ENCODE data around the gene TUBE1. TPM values are rescaled to one million over a fixed set of nuclear protein-coding genes. Genes with fewer than 3 reads are reported as not detected.
"Not testable (repeated sequence)": the region's sequence is repeated elsewhere in the genome, so short reads cannot be mapped to it uniquely, and the experiment has no call there.

The TUBE1 gene
- total and polyA plus RNA-seq, 4 donors, result 37.4 to 58.1 (median 53.2) TPM

- Histone ChIP-seq H3K4me3 (ENCODE audit: low read depth, low read length) (no peak overlapping the region), H3K36me3 (ENCODE audit: control insufficient read depth, insufficient read depth, low read length) (no peaks in the 10 kb centered on the region), H3K27ac (ENCODE audit: low read depth, low read length) (no peak overlapping the region), H3K4me1 (ENCODE audit: control insufficient read depth, insufficient read depth, low read length) (no peaks in the 10 kb centered on the region), H3K27me3 (ENCODE audit: control insufficient read depth, insufficient read depth, low read length) (no peaks in the 10 kb centered on the region), H3K9me3 (ENCODE audit: control insufficient read depth, insufficient read depth, low read length) (no peaks in the 10 kb centered on the region)
- peak in 1 of 6 donors; percentile 55 for DNase-seq (ENCODE audit: low read depth in 4 of 6, low spot score in 6 of 6)
- WGBS (ENCODE audit: insufficient coverage), result no CpG with 5 or more reads among the region's 5 CpGs
Measured at GRCh38 chr6:112050429-112050828, 36.9 kb downstream of the TUBE1 start.

GRCh38 chr6:112049996-112050395 is 37.3 kb downstream of the TUBE1 start:
- H3K4me3 ChIP-seq (ENCODE audit: low read depth, low read length), result no peak overlapping the region
- no peaks in the 10 kb centered on the region for H3K36me3 ChIP-seq (ENCODE audit: control insufficient read depth, insufficient read depth, low read length)
- H3K27me3 ChIP-seq (ENCODE audit: control insufficient read depth, insufficient read depth, low read length), result no peaks in the 10 kb centered on the region
- H3K9me3 ChIP-seq (ENCODE audit: control insufficient read depth, insufficient read depth, low read length), result no peaks in the 10 kb centered on the region
- H3K27ac ChIP-seq (ENCODE audit: low read depth, low read length), result no peak overlapping the region
- H3K4me1 ChIP-seq (ENCODE audit: control insufficient read depth, insufficient read depth, low read length), result no peaks in the 10 kb centered on the region
- no peak for DNase-seq (ENCODE audit: low read depth in 4 of 6, low spot score in 6 of 6)
- 92% methylated on average over 5 of the region's 7 CpGs for WGBS (ENCODE audit: insufficient coverage)

- no peak overlapping the region for H3K4me3 ChIP-seq (ENCODE audit: low read depth, low read length)
Measured at GRCh38 chr6:112049026-112049799, 38.1 kb downstream of the TUBE1 start.

GRCh38 chr6:112047523-112047922 is 39.8 kb downstream of the TUBE1 start:
- 92% methylated on average over 19 of the region's 25 CpGs for WGBS (ENCODE audit: insufficient coverage)
- not testable (repeated sequence) for H3K4me1 ChIP-seq (ENCODE audit: control insufficient read depth, insufficient read depth, low read length); H3K27ac ChIP-seq (ENCODE audit: low read depth, low read length); H3K27me3 ChIP-seq (ENCODE audit: control insufficient read depth, insufficient read depth, low read length); H3K4me3 ChIP-seq (ENCODE audit: low read depth, low read length); H3K9me3 ChIP-seq (ENCODE audit: control insufficient read depth, insufficient read depth, low read length); DNase-seq (ENCODE audit: low read depth in 4 of 6, low spot score in 6 of 6); H3K36me3 ChIP-seq (ENCODE audit: control insufficient read depth, insufficient read depth, low read length)

More at GRCh38 chr6:112049026-112049799, 38.1 kb downstream of the TUBE1 start:
- Histone ChIP-seq H3K36me3 (ENCODE audit: control insufficient read depth, insufficient read depth, low read length) (no peaks in the 10 kb centered on the region), H3K27ac (ENCODE audit: low read depth, low read length) (no peak overlapping the region), H3K4me1 (ENCODE audit: control insufficient read depth, insufficient read depth, low read length) (no peaks in the 10 kb centered on the region), H3K27me3 (ENCODE audit: control insufficient read depth, insufficient read depth, low read length) (no peaks in the 10 kb centered on the region), H3K9me3 (ENCODE audit: control insufficient read depth, insufficient read depth, low read length) (no peaks in the 10 kb centered on the region)
- DNase-seq (ENCODE audit: low read depth in 4 of 6, low spot score in 6 of 6), result no peak
- WGBS (ENCODE audit: insufficient coverage), result 71% methylated on average over 4 of the region's 6 CpGs

GRCh38 chr6:112044856-112045255 is 42.4 kb downstream of the TUBE1 start:
- Histone ChIP-seq H3K27ac (ENCODE audit: low read depth, low read length) (no peak overlapping the region), H3K9me3 (ENCODE audit: control insufficient read depth, insufficient read depth, low read length) (no peaks in the 10 kb centered on the region)
- DNase-seq (ENCODE audit: low read depth in 4 of 6, low spot score in 6 of 6), result no peak

GRCh38 chr6:112044196-112044595 is 43.1 kb downstream of the TUBE1 start:
- H3K4me3 ChIP-seq (ENCODE audit: low read depth, low read length), result no peak overlapping the region
- H3K36me3 ChIP-seq (ENCODE audit: control insufficient read depth, insufficient read depth, low read length), result no peaks in the 10 kb centered on the region
- H3K4me1 ChIP-seq (ENCODE audit: control insufficient read depth, insufficient read depth, low read length), result peaks cover 5% of the 10 kb centered on the region
- DNase-seq (ENCODE audit: low read depth in 4 of 6, low spot score in 6 of 6), result no peak
- no peak overlapping the region for H3K27ac ChIP-seq (ENCODE audit: low read depth, low read length)
- no peaks in the 10 kb centered on the region for H3K27me3 ChIP-seq (ENCODE audit: control insufficient read depth, insufficient read depth, low read length)
- no peaks in the 10 kb centered on the region for H3K9me3 ChIP-seq (ENCODE audit: control insufficient read depth, insufficient read depth, low read length)
- 82% methylated on average over 6 of the region's 8 CpGs for WGBS (ENCODE audit: insufficient coverage)

More at GRCh38 chr6:112044856-112045255, 42.4 kb downstream of the TUBE1 start:
- H3K27me3 ChIP-seq (ENCODE audit: control insufficient read depth, insufficient read depth, low read length), result no peaks in the 10 kb centered on the region
- H3K36me3 ChIP-seq (ENCODE audit: control insufficient read depth, insufficient read depth, low read length), result no peaks in the 10 kb centered on the region
- H3K4me1 ChIP-seq (ENCODE audit: control insufficient read depth, insufficient read depth, low read length), result peaks cover 5% of the 10 kb centered on the region
- no peak overlapping the region for H3K4me3 ChIP-seq (ENCODE audit: low read depth, low read length)
- 89% methylated on average over 3 of the region's 3 CpGs for WGBS (ENCODE audit: insufficient coverage)

- Histone ChIP-seq H3K4me3 (ENCODE audit: low read depth, low read length) (peak overlapping the region; percentile 58), H3K36me3 (ENCODE audit: control insufficient read depth, insufficient read depth, low read length) (no peaks in the 10 kb centered on the region), H3K4me1 (ENCODE audit: control insufficient read depth, insufficient read depth, low read length) (peaks cover 11% of the 10 kb centered on the region), H3K27ac (ENCODE audit: low read depth, low read length) (peak overlapping the region; percentile 92), H3K27me3 (ENCODE audit: control insufficient read depth, insufficient read depth, low read length) (no peaks in the 10 kb centered on the region), H3K9me3 (ENCODE audit: control insufficient read depth, insufficient read depth, low read length) (no peaks in the 10 kb centered on the region)
- WGBS (ENCODE audit: insufficient coverage), result 0% methylated on average over 23 of the region's 36 CpGs
- peak; percentile 86 to 99 (median 90) for DNase-seq (ENCODE audit: low read depth in 4 of 6, low spot score in 6 of 6)
Measured at GRCh38 chr6:112043032-112044007, 44.0 kb downstream of the TUBE1 start.

- Histone ChIP-seq H3K9me3 (ENCODE audit: control insufficient read depth, insufficient read depth, low read length) (no peaks in the 10 kb centered on the region), H3K4me3 (ENCODE audit: low read depth, low read length) (no peak overlapping the region), H3K36me3 (ENCODE audit: control insufficient read depth, insufficient read depth, low read length) (no peaks in the 10 kb centered on the region), H3K27me3 (ENCODE audit: control insufficient read depth, insufficient read depth, low read length) (no peaks in the 10 kb centered on the region), H3K4me1 (ENCODE audit: control insufficient read depth, insufficient read depth, low read length) (peaks cover 21% of the 10 kb centered on the region), H3K27ac (ENCODE audit: low read depth, low read length) (peak overlapping the region; percentile 58)
- WGBS (ENCODE audit: insufficient coverage), result 70% methylated on average over 1 of the region's 3 CpGs
- DNase-seq (ENCODE audit: low read depth in 4 of 6, low spot score in 6 of 6), result no peak
Measured at GRCh38 chr6:112041535-112041934, 45.7 kb downstream of the TUBE1 start.

GRCh38 chr6:112040956-112041355 is 46.3 kb downstream of the TUBE1 start:
- H3K27ac ChIP-seq (ENCODE audit: low read depth, low read length), result peak overlapping the region; percentile 58
- H3K36me3 ChIP-seq (ENCODE audit: control insufficient read depth, insufficient read depth, low read length), result no peaks in the 10 kb centered on the region
- WGBS (ENCODE audit: insufficient coverage), result 36% methylated on average over 1 of the region's 1 CpG
- DNase-seq (ENCODE audit: low read depth in 4 of 6, low spot score in 6 of 6), result no peak
- H3K4me3 ChIP-seq (ENCODE audit: low read depth, low read length), result no peak overlapping the region
- H3K4me1 ChIP-seq (ENCODE audit: control insufficient read depth, insufficient read depth, low read length), result peaks cover 21% of the 10 kb centered on the region
- H3K9me3 ChIP-seq (ENCODE audit: control insufficient read depth, insufficient read depth, low read length), result no peaks in the 10 kb centered on the region
- H3K27me3 ChIP-seq (ENCODE audit: control insufficient read depth, insufficient read depth, low read length), result no peaks in the 10 kb centered on the region
